H1 (cell line): ENCODE data around the gene FARS2. TPM values are rescaled to one million over a fixed set of nuclear protein-coding genes. Genes with fewer than 3 reads are reported as not detected.

Experiments used
- BACH1 ChIP-seq: IDR thresholded peaks from 2 replicates; pipeline ENCODE4 v1.6.1; 2012; ENCODE audit warnings: low read length, improper control_type of control experiment
- CBX5 ChIP-seq: fragments of 300-800, 300-1000 bp; sonication (generic); IDR thresholded peaks from 2 replicates; pipeline ENCODE4 v1.7.1; 2016; ENCODE audit warnings: antibody characterized with exemption, low read length, low read depth
- CREB1 ChIP-seq: IDR thresholded peaks from 2 replicates; pipeline ENCODE4 v1.6.1; 2012; ENCODE audit warnings: inconsistent platforms
- FOSL1 ChIP-seq: IDR thresholded peaks from 2 replicates; pipeline ENCODE4 v1.6.1; 2011; ENCODE audit warnings: mild to moderate bottlenecking, low read depth, low read length, moderate library complexity; ENCODE audit not compliant: insufficient read depth
- RFX5 ChIP-seq: IDR thresholded peaks from 2 replicates; pipeline ENCODE4 v1.6.1; 2011; ENCODE audit warnings: low read depth, low read length, improper control_type of control experiment, borderline replicate concordance
- SRF ChIP-seq: IDR thresholded peaks from 2 replicates; pipeline ENCODE4 v1.6.1; 2011; ENCODE audit warnings: mild to moderate bottlenecking, low read depth, low read length, moderate library complexity
- TEAD4 ChIP-seq: IDR thresholded peaks from 2 replicates; pipeline ENCODE4 v1.6.1; 2012; ENCODE audit warnings: low read depth, low read length, inconsistent platforms, mixed read lengths
- polyA plus RNA-seq, 7 experiments: library from polyadenylated mRNA; depleted of rRNA in 3 of 7; stranded (reverse) in 5 of 7; unstranded in 2 of 7; fragments of >200 nt in 5 of 7; fragments of 200-250 nt in 2 of 7; gene quantifications; 1 replicate in 5 of 7; 2 replicates in 1 of 7; 4 replicates in 1 of 7; pipeline versions ENCODE4 v1.2.1 to v1.2.3, GENCODE V29; 2011 to 2013; ENCODE audit warnings: missing spikeins in 2 of 7, mixed read lengths in 2 of 7
- total RNA-seq: library from RNA; stranded (reverse); fragmentation: NEBNext Ultra II Directional; extraction: Animal tissue kit (Norgen Biotek cat#: 25700); gene quantifications from 2 replicates; pipeline ENCODE4 v1.2.1, GENCODE V29; 2021
- TF ChIP-seq, protein P1 (sequence below): fragments of 300-600 bp; sonication (generic); IDR thresholded peaks from 2 replicates; pipeline ENCODE4 v1.7.1; 2012; ENCODE audit warnings: low read length, moderate library complexity, mild to moderate bottlenecking, inconsistent platforms; ENCODE audit not compliant: insufficient replicate concordance

FARS2 gene
- total and polyA plus RNA-seq, 2 of the 8 experiments (the other 6 are each of a cell fraction or from before 2014, with no cell fraction given): 11.7 to 14.4 TPM

DNA sequence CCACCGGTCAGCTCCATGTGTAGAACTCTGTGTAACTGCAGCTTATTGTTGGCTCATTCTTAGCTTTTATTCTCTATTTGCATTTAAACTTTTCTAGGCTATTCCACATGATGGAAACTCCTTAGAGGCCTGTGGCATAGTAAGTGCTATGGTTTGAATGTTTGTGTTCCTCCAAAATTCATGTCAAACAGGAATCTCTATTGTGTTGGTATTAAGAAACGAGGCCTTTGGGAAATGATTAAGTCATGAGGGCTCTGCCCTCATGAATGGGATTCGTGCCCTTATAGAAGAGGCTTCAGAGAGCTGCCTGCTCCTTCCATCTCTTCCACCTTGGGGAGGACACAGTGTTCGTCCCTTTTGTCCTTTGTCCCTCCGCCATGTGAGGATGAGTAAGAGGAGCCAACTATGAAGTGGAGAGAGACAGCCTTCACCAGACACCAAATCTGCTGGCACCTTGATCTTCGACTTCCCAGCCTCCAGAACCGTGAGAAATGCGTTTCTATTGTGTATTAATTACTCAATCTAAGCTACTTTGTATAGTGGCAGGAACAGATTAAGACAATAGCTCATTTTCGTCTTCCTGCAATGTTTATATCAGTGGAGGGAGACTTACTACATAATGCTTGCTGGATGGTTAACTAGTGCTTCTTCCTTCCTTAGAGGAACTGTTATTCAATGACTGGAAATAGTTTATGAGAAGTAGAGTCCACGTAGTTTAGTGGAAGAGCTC is 361.1 kb downstream of the FARS2 start (continued):
- TF ChIP-seq FOSL1: no peak
- TF ChIP-seq BACH1: no peak
- TF ChIP-seq TEAD4: no peak
- no peak for TF ChIP-seq RFX5
- TF ChIP-seq, protein P1, sequence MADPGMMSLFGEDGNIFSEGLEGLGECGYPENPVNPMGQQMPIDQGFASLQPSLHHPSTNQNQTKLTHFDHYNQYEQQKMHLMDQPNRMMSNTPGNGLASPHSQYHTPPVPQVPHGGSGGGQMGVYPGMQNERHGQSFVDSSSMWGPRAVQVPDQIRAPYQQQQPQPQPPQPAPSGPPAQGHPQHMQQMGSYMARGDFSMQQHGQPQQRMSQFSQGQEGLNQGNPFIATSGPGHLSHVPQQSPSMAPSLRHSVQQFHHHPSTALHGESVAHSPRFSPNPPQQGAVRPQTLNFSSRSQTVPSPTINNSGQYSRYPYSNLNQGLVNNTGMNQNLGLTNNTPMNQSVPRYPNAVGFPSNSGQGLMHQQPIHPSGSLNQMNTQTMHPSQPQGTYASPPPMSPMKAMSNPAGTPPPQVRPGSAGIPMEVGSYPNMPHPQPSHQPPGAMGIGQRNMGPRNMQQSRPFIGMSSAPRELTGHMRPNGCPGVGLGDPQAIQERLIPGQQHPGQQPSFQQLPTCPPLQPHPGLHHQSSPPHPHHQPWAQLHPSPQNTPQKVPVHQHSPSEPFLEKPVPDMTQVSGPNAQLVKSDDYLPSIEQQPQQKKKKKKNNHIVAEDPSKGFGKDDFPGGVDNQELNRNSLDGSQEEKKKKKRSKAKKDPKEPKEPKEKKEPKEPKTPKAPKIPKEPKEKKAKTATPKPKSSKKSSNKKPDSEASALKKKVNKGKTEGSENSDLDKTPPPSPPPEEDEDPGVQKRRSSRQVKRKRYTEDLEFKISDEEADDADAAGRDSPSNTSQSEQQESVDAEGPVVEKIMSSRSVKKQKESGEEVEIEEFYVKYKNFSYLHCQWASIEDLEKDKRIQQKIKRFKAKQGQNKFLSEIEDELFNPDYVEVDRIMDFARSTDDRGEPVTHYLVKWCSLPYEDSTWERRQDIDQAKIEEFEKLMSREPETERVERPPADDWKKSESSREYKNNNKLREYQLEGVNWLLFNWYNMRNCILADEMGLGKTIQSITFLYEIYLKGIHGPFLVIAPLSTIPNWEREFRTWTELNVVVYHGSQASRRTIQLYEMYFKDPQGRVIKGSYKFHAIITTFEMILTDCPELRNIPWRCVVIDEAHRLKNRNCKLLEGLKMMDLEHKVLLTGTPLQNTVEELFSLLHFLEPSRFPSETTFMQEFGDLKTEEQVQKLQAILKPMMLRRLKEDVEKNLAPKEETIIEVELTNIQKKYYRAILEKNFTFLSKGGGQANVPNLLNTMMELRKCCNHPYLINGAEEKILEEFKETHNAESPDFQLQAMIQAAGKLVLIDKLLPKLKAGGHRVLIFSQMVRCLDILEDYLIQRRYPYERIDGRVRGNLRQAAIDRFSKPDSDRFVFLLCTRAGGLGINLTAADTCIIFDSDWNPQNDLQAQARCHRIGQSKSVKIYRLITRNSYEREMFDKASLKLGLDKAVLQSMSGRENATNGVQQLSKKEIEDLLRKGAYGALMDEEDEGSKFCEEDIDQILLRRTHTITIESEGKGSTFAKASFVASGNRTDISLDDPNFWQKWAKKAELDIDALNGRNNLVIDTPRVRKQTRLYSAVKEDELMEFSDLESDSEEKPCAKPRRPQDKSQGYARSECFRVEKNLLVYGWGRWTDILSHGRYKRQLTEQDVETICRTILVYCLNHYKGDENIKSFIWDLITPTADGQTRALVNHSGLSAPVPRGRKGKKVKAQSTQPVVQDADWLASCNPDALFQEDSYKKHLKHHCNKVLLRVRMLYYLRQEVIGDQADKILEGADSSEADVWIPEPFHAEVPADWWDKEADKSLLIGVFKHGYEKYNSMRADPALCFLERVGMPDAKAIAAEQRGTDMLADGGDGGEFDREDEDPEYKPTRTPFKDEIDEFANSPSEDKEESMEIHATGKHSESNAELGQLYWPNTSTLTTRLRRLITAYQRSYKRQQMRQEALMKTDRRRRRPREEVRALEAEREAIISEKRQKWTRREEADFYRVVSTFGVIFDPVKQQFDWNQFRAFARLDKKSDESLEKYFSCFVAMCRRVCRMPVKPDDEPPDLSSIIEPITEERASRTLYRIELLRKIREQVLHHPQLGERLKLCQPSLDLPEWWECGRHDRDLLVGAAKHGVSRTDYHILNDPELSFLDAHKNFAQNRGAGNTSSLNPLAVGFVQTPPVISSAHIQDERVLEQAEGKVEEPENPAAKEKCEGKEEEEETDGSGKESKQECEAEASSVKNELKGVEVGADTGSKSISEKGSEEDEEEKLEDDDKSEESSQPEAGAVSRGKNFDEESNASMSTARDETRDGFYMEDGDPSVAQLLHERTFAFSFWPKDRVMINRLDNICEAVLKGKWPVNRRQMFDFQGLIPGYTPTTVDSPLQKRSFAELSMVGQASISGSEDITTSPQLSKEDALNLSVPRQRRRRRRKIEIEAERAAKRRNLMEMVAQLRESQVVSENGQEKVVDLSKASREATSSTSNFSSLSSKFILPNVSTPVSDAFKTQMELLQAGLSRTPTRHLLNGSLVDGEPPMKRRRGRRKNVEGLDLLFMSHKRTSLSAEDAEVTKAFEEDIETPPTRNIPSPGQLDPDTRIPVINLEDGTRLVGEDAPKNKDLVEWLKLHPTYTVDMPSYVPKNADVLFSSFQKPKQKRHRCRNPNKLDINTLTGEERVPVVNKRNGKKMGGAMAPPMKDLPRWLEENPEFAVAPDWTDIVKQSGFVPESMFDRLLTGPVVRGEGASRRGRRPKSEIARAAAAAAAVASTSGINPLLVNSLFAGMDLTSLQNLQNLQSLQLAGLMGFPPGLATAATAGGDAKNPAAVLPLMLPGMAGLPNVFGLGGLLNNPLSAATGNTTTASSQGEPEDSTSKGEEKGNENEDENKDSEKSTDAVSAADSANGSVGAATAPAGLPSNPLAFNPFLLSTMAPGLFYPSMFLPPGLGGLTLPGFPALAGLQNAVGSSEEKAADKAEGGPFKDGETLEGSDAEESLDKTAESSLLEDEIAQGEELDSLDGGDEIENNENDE: no peak
- TF ChIP-seq CBX5: no peak
- TF ChIP-seq SRF: no peak
- TF ChIP-seq CREB1: no peak
